NT2/D1 (cell line): ENCODE data around the gene LIMA1.

Experiments used
- SUZ12 ChIP-seq: IDR thresholded peaks from 2 replicates; pipeline ENCODE4 v1.6.1; 2011; ENCODE audit not compliant: insufficient read length, insufficient read depth; ENCODE audit errors: extremely low read depth
- ZNF274 ChIP-seq: IDR thresholded peaks from 2 replicates; pipeline ENCODE4 v1.6.1; 2011; ENCODE audit warnings: mild to moderate bottlenecking, low read depth, low read length

DNA sequence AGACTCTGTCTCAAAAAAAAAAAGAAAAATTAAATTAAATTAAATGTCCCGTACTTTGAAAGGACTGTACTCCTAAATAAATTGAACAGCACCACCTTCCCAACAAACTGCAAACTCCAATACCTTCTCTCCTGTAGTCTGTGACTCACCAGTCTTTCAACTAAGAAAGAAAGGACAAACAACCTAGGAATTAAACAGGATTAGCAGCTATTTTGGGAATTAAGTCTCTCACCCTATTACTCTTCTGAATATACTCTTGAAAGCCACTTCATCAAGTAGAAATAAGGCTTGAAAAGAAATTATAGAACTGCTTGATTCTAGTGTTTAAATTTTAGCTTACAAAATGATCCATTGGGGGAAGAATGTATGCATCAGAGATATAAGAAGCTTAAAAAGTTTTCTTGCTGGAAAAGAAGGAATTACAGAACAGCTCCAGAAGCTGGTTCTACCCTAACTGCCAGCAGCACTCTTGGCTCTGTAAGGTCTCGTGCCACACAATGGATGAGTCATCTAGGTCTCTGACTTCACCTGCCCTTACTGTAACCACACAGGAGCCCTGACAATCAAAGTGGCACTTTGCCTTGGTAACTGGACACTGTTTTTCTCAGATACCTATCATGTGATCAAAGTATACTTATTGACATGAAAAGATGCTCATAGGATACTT is 59.2 kb downstream of the LIMA1 start:
- TF ChIP-seq ZNF274 = no peak
- TF ChIP-seq SUZ12 = no peak
